HG03095 (cell line): ENCODE data around the gene RYR3.

Source experiments
- ATAC-seq: cut with Tn5 transposase; IDR thresholded peaks from one replicate; pipeline ENCODE4 v1.9.1; 2021; ENCODE audit warnings: moderate library complexity; ENCODE audit not compliant: unreplicated experiment

RYR3 gene

DNA sequence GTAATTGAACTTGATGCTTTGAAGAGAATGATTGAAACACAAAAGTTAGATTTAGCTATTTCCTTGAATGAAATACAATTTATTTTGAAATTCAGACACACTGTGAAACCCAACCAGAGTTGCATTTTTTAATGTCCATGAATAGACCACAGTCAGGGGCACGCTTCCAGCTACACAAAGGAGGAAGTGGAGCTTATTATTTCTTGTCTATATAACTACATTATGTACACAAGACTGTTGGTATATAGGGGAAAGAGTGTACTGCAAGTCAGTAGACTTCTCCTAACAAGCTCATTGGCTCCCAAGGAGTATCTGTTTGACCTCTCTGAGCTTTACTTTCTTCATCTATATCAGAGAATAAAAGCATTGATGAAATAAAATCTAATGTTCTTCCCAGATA, 326.2 kb downstream of the RYR3 start:
- ATAC-seq, result no peak

DNA sequence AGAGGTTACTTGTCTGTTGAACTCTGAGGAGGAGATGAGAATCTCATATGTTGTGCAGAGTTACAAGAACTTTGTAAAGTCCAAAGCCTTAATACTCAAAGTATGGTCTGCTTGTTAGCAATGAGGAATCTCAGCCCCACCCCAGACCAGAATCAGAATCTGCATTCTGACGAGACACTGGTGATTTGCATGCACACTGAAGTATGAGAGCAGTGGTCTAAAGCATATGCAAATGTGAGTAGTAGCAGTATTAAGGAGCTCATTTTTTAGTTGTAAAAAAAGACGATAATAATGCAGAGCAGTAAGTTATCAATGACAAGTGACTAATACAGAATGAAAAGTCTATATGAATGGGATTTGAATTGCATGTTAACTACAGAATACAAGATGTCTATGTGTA, 327.7 kb downstream of the RYR3 start:
- ATAC-seq, result no peak

DNA sequence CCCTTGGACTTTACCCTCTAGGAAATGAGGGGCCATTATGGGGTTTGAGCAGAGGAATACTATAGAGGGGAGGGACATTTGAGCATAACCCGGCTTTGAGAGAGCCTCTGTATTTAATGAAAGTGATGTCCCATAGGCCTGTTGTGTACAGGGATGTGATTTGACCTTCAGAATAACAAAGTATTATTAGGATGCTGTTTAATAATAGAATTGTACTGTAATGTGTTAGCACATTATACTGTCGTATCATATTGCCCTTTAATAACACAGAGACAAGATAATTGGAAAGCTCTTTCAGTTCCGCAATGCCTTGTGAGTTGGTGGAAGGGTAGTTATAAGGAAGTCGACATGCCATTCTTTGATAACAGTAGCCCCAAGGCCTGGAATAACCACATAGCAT, 328.3 kb downstream of the RYR3 start:
- ATAC-seq, result no peak

DNA sequence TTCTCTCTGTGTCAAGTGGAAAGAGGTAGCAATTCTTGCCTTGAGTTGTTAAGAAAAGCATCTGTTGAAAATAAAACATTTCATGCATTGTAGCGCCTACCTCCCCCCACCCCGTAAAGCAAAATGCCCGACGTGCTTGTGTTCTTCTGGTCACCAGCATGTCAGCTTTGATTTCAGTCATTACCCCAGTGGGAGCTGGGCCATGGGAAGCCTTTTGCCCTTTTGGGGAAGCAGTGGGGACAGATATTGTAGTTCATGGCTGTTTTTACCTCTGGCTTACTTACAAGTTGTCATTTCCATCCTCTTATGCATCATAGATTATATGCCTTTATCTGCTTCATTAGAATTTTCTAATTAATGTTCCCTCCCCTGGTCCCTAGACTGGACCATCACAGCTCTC, 328.7 kb downstream of the RYR3 start:
- ATAC-seq, result no peak

DNA sequence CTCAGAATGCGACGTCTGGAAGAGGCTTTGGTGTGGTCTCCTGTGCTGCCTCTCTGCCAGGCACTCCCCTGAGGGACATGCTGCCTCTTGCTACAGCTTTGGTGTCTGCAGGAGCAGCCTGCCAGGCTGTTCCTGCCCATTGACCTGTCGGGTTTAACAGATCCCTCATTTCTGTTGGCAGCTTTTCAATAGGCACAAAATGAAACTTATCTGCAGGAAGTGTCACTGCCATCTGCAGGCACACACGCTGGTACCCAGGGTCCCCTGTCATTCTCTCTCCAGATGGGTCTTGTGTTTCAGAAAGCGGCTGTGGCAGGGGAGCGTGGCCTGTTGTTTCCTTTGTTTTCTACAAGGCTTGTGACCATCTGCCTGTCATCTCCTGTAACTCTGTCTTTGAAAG, 329.2 kb downstream of the RYR3 start:
- no peak for ATAC-seq

DNA sequence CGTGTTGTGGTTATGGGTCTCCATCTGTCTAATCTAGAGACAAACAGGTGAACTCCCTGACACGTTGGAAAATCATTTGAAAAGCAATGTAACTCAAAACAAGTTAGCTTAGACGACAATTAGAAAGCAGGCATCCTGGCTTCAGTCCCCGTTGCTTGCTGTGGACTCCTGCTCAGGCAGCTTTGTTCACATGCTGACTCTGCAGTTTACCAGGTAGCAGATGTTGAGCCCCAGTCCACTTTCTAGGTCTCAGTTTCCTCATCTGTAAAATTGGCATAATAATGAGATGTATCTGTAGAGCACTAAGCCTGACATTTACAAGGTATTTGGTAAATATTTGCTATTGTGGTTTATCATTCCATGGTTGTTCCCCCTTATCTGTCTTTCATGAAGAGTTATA, 330.3 kb downstream of the RYR3 start:
- no peak for ATAC-seq

DNA sequence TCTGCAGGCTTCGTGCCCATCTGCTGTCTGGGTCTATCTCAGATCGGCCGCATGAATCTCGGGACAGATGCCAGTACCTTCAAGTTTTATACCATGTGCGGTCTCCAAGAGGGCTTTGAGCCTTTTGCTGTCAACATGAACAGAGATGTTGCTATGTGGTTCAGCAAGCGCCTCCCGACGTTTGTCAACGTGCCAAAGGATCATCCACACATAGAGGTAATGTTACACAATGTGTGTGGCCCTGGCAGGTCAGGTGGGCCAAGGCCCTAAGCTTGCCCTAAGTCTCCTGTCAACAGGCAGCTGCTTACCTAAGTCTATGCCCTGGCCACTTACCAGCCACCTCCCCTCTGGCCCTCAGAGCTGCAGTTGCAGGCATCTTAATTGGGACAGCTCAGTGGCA, 333.5 kb downstream of the RYR3 start:
- no peak for ATAC-seq

DNA sequence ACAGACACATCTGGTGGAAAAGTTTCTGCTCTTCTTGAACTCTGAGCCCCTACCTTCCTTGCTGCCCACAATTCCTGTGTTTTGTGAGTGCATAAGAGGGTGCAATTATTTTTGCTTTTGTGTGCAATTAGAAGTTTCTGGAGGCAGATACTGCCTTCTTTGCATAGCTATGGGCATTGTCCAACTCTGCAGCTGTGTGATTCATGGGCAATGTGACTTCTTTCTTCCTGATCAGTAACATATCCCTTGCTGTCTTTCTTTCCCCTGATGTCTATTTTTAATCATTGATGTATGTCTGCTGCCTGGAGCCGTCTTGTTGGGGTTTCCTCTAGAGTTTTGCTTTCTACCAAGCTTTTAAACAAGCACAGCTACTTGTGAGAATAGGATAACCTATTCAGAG, 336.0 kb downstream of the RYR3 start:
- no peak for ATAC-seq

DNA sequence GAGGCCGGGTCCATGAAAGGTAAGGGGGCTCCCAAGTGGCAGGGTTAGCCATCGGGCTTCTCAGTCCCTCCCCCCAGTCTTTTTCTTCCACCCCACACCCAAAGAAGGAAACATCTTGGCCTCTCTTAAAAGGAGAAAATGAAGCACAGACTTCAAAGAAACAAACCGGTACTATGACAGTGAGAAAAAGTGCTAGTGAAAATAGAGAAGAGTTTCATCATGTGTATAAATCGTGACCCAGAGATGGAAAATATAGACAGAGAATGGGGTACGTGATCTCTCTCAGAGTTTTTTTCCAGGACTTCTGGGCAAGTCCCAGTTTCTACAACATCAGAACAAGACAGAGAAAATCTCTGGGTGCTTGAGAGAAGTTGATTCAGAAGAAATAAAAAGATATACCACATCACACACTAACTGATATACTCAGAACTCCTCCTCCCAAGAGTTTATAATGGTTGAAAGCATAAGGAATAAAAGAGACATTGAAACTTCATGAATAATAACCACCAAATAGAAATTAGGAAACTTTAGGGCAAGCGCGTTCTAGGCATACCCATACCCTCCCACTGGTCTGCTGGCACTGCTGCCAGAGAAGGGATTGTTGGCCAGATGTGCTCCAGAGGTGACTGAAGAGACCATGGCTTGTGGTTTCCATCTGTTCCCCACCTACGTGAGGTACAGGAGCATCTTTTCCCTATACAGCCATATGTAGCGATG, 338.6 kb downstream of the RYR3 start:
- ATAC-seq, result no peak

DNA sequence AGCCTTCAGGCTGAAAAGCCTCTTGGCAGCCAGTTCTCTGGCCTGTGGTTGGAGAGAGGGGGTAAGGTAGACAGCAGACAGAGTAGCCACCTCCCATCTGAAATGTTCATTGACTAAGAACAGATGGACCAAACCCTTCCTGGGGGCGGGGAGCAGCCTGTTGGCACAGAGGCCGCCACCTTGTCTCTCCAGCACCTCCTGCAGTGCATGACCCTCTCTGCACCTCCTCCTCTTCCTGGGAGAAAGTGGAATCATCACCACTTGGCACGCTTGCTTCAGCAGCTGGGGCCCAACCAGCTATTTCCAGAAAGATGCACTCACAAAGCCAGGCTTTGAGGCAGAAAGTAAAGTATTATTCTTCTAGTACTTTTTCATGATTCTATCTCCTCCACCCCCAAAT, 344.1 kb downstream of the RYR3 start:
- no peak for ATAC-seq

DNA sequence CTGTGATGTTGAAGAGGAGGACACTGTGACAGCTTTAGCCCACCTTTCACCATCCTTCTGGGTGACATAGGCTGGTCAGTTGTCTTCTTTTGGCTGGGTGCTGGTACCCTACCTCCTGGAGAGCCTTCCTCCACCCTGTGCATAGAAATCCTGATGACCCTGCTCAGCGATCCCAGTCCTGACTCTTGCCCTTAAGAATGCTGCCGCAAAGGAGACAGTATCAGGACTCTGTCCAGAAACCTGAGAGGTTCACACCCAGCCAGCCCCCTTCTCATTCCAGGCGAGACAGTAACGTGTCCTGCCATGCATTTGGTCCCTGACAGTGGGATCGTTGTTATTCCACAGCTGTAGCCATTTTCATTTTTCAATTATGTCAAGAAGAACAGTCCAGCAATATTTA, 344.7 kb downstream of the RYR3 start:
- no peak for ATAC-seq

DNA sequence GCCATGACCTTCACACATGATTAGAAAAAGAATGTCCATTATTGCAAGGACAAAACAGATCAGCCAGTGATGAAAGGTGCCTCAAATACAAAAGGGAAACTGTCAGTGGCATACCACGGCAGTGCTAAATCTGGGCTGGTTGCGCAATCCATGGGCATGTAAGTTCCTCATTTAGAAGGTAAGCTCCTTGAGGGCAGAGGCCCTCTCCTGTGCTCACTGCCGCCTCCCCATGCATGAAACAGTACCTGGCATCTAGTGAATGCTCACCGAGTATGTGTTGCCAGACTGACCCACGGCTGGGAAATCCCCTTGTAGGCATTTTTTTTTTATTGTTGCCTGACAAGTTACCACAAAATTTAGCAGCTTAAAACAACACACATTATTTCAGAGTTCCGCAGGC, 345.4 kb downstream of the RYR3 start:
- ATAC-seq, result no peak

DNA sequence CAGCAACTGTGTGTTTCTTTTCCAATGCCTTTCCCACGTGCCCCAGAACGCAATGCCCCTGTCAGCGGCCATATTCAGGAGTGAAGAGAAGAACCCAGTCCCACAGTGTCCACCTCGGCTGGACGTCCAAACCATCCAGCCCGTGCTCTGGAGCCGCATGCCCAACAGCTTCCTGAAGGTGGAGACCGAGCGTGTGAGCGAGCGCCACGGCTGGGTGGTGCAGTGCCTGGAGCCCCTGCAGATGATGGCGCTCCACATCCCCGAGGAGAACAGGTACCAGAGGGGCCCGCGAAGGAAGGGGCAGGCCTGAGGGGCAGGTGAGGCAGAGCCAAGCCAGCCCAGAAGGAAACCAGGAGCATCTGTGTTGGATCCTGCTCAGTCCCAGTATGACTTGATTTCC, 349.4 kb downstream of the RYR3 start:
- no peak for ATAC-seq

DNA sequence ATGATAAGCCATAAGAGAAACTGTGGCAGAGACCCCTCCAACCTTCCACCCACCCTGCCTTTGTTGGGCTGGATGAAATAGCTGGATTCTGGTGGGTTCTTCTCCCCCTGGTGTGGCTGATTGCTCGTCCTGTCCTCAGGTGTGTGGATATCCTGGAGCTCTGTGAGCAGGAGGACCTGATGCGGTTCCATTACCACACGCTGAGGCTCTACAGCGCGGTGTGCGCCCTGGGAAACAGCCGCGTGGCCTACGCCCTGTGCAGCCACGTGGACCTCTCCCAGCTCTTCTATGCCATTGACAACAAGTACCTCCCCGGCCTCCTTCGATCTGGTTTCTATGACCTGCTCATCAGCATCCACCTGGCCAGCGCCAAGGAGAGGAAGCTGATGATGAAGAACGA, 351.2 kb downstream of the RYR3 start:
- ATAC-seq, result no peak

DNA sequence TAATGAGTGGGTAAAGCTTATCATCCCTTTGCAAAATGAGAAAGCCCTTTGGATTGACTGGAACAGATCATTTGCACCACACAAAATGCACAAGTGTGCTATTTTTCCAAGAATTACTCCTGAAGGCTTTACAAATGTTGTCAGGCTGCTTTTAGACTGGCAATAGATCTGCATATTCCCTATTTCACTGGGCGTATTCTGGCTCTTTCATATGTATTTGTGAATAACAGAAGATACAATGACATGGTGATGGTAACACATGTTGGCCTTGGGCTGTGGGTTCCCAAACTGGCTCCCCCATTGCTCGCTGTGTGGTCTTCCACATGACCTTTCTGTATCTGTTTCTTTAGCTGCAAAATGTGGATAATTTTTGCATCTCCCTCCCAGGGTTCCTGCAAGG, 354.2 kb downstream of the RYR3 start:
- ATAC-seq, result no peak

DNA sequence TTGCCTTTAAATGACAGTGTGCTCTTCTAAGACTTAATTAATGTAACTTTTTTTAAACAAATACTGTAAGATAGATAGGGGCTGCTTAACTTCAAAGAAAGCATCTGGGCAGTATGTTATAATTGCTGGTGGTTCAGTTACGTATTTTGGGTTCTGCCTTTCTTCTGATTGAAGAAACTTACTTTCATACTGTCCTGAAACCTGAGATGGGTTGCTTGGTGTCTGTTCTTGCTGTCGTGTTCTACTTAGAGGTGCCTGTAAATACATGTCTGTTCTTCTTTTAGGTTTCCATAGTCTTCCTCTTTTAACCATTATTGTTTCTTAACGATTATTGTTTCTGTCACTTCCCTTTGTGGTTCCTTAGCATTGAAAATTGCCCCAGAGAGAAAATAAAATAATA, 359.8 kb downstream of the RYR3 start:
- ATAC-seq, result no peak

DNA sequence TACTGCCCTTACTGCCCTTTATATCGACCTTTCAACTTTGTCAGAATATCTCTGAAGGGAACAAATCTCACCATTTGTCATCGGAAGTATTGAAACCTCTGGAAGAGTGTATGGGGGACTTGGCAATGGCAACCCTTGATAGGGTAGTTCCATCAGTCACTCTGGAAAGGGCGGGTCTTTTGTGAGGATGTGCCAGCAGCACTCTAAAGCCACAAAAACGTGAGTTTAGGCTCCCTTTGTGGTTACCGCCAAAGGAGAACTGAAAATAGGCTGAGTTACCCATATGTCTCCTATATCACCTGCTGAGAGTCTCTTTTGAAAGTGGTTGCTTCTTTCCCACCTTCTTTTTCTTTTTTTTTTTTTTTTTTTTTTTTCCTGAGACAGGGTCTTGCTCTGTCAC, 360.7 kb downstream of the RYR3 start:
- peak; percentile 72 for ATAC-seq

DNA sequence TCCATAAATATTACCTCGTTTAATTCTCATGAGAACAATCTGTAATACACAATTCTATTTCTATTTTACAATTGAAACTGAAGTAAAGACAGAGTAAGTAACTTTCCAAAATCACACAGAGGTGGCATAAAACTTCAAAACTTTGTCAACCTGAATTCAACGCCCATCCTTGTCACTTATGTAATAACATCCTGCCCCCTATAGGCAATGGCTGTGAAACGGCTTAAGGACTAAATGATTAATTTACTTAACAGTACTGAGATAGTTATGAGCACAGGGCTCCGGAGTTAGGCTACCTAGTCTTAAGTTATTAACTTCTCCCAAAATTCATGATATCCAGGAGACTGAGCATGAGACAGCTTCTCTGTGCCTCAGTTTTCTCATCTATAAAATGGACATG, 364.5 kb downstream of the RYR3 start:
- ATAC-seq, result no peak

DNA sequence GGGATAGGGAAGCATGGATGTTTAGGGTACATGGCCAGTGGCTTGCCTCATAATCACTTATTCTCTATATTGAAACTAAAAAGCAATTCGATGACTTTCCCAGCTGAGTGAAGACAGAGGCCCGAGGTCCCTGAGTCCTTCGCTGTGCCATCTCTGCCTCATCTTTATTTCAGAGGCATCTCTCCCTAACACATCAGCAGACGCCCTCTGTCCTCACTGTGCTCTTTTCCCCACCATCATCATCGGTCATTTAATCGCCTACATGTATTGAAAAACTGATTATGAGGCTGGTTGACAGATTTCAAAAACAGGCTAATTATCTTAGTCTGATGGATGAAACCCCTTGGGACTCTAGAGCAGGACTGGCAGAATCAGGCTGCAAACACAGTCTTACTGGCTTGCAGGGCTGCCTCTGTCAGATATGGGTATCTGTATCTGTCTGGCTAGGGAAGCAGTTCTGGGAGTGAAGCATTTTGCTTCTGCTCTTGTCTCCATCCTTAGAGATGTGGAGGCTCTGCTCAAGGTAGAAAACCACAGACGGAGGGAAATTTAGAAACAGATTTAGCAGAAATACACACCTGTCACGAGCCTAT, 366.6 kb downstream of the RYR3 start:
- no peak for ATAC-seq

DNA sequence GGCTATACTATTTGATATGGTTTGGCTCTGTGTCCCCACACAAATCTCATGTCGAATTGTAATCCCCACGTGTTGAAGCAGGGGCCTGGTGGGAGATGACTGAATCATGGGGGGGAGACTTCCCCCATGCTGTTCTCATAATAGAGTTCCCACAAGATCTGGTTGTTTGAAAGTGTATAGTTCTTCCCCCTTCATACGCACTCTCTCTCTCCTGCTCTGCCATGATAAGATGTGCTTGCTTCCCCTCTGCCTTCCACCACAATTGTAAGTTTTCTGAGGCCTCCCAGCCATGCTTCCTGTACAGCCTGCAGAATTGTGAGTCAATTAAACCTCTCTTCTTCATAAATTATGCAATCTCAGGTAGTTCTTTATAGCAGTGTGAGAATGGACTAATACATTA, 367.4 kb downstream of the RYR3 start:
- ATAC-seq, result no peak

DNA sequence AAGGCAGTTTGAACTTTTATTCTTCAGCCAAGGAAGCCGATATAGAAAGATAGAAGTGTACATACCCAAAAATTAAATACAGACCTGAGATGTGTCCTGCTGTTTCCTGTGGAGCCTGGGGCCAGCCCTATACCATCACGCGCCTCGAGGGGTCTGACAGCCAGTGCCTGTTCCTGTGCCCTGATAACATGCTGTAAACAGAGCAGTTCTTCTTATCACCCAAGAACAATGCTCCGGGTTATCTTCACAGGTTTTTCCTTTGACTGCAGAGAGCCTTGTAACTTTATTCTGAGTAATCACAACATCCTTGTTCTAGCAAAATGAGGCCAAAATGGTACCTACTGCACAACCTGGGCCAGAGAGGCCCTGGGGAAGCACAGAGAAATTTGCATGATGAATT, 367.8 kb downstream of the RYR3 start:
- no peak for ATAC-seq

DNA sequence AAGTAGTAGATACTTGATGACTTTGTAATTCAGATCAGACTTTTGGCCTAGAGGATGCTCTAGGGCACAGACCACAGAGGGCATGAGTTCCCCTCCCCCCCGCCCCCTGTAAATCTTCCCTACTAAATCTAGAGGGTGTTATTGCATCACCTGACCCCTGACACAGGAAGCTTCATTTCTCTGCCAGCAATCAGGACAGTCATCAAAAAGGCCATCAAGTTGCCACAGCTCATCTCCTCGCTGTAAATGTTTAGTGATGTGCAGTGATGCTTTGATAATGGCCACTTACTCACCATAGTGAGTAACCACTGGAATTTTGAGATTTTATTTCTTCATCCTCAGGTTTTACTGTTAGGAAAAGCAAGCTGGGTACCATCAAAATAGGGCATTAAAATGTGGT, 368.3 kb downstream of the RYR3 start:
- ATAC-seq, result no peak

DNA sequence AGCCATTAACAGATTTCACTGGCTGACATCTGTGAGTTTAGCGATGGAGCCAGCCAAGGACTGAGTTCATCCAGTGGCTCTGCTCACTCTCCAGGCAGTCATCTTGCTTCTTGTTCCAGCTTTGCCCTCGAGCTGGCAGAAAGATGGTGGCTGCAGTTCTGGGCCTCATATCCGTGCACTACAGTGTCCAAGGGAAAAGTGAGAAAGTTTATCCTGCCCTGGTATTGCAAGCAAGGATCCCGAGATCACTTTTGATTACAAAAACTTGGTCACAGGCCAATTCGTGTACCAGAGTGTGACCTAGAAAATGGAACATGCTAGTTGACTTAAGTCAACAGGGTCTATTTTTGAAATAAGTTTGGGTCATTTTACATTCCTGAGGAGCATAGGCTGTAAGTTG, 369.6 kb downstream of the RYR3 start:
- no peak for ATAC-seq
